SHP77 (cell line): ENCODE results near the gene ASCC1.

Source experiments
- DNase-seq, 2 experiments: peaks; one replicate each; lab custom pipeline; 2025; lab: John Stamatoyannopoulos, UW

ASCC1 gene

DNA sequence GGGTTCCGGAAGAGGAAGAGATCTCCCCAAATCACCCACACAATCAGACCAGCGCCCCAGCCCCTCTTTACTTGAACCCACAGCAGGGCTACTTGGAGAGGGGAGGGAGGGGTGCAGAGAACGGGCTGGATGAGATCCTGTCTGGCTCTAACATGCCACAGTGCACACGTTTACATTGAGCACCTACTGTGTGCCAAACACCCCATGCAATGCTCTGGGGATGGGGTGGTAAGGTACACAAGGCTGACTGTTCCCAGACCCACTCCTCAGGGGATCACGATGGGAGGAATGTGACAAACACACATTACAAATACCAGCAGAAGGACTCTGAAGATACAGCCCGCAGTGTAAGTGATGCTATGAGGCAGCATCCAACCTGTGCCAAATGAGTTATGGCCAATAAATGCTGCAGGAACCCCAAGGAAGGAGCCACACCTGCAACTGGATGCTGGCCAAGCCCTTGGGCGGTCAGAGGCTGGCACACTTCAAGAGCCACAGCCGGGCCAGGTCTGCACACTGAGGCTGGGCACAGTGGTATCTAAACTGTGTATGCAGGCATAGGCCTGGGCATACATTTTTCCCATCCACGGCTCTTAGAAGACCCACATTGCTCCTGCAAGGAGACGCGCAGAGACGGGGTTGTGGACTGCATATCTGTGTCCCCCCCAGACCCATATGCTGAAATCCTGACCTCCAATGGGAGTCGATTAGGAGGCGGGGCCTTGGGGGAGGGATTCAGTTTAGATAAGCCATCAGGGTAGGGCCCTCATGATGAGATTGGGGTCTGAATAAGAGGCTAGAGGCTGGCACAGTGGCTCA is 134.1 kb downstream of the ASCC1 start:
- DNase-seq: no peak

DNA sequence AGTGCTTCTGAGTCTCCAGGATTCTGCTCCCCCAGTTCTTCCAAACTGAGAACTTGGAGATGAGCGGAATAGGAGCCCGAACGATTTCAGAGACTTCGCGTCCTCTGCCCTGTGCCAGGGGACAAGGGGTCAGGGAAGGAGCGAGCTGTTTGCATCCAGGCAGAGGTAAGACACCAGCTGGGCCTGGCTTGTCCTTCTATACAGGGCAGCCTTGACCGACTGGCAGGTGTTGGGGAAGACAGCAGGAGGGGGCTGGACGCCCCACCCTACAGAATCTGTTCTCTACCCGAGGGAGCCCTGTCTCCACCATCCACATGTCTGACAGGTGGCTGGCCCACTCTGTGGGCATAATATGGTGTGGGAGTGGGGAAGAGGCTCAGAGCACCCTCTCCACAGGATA is 134.9 kb downstream of the ASCC1 start:
- no peak for DNase-seq

DNA sequence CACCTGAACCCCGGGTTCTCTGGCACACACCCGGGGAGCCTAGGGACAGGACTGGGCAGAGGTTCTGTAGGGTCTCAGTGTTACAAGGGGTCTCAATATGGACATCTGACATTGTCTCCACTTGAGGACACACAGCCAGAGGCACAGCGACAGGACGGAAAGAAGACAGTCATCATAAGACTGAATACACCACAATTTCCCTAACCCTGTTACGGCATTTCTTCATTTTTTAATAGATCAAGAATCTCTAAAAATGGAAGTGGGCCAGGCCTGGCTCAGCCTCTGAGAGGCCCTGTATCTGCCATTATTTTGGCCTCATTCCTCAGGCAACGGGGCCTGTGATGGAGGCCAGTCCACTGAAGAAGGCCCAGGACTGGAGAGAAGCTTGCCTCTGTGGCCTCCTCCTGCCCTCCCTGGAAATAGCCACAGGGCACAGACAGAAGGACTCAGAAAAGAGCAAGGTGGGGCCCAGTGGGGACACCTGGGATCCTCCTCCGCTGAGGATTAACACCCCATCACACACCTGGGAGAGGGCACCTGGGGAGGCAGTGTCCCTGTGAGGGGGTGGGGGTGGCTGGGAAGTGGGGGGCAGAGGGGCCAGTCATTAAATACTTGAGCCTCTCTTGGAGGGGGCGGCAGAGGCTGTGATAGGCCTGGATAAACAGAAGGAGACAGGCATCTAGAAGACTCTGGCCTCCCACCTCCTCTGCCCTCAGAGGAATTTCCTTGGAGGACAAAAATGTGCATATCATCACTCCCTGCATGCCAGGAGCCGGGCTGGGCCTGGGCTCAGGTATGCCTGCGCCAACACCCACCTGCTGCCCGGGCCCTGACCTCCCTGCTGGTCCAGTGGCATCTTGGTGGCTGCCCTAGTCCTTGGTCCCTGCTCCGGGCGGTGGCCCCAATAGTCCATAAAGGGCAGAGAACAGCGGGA is 135.8 kb downstream of the ASCC1 start:
- DNase-seq: no peak

DNA sequence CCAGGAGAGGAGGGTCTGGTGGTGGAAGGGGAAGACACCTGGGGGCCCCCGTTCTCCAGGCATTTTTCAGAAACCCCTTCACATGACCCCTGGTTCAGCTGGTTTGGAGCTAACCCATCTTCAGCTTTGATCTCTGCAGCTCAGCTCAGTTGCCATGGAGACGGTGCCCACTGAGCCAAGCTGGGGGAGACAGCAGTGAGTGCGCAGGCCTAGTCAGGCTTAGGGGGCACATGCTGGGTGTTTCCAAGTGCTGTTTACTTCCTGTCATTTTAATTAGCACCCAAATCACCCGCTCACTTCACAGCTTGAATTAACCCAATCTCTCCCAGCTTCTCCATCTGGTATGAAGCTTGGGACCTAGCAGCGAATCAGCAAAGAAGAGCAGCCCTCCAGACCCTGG is 136.7 kb downstream of the ASCC1 start:
- no peak for DNase-seq

DNA sequence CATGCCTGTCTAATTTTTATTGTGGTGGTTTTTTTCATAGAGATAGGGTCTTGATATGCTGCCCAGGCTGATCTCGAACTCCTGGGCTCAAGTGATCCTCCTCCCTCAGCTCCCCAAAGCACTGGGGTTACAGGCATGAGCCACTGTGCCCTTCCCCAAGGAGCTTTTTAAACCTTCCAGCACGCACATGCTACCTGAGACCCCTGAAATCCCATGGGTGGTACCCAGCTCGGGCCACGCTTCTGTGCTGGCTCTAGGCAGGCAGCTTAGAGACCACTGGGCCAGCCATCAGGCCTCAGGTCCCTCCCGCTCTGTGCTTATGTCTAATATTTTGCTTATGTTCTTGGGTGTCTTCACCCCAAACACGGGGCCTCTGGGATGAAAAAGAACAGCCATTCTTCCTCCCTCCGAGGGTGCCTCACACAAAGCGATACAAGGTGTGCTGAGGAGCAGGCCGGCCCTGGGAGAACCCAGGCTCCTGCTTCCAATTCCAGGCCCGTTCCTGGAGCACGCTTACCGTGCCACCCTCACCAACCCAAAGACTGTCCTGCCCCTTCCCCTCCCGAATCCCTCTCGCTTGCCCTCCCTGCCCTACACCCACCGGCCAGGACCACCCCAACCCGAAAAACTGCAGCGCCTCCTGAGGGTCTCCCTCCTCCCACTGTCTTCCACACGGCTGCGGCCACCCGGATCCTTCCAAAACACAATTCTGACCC is 138.6 kb downstream of the ASCC1 start:
- DNase-seq: no peak

DNA sequence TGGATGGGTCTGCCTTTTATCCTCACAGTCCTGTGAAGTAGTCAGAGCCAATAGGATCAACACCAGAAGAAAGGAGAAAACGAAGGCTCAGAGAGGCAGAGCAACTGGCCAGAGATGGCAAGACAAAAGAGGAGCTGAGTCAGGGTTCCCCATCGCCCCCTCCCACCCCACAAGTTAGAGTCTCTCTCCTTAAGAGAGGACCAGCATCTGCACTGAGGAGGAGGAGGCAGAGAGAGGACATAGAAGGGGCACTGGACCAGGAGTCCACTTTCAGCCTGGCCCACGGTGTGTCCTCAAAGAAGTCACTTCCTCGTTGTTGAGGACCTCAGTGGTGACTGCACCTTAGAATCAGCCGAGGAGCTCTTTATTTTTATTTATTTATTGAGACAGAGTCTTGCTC is 139.3 kb downstream of the ASCC1 start:
- DNase-seq: no peak

DNA sequence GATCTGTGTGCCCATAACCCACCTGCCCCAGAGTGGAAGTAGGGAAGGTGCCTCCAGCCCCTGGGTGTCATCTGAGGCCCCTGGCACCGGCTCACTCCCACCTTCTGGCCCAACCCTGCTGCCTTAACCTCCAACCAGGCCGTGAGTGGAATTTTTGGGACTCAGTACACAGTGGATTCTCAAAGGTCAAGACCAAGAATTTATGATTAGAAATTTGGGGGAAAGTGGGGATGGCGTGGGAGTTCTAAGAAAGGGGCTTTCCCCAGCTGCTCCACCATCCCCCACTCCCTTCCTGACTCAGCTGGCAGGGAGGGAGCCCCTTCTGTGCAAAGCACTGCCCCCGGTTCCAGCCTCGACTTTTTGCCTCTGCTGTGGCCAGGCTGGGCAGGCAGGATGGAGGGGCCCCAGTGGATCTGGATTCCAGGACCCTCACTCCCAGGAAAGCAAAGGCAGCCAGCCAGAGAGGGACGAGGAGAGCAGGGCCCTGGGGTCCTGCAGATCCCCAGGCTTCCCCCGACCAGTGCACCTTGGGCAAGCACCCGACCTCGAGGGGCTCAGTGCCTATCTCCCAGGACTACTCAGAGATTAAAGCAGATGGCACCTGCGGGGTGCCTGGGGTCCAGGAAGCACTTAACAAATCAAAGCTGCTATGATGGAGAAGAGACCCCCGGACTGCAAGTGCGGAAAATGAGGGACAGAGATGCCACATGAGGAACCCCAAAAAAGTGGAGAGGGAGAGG is 140.5 kb downstream of the ASCC1 start:
- DNase-seq: no peak

DNA sequence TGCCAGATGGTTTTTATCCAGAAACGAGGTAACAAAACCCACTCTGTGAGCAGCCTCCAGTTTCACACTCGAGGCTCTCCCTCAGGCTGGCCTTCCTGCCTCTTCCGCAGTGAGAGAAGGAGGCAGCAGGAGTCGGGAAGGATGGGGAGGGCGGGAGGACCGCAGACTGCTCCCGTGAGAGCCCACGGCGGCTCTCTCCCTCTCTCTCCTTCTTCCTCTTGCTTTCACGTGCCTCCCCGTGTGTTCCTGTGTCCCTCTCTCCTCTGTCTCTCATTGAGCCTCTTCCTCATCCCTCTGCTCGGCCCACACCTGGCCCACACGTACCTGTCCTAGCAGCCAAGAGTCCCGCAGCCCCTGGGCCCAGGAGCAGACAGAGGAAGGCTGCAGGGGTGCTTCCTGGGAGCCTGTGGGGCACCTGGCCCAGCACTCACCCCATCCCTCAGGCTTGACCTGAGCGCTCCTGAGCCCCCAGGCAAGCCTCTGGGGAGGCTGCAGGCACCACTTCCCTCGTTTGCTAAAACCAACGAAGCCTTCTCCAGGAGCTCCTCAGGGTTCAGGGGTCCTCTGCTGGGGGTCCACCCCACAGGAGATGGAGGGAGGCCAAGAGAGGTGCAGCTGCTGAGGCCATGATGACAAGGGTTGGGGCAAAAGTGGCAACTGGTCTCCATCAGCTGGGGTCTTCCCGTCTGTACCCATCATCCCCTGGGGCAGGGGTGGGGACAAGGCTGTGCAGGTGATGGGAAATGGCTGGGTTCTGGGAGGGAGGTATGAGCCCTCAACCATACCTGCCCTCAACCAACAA is 141.3 kb downstream of the ASCC1 start:
- no peak for DNase-seq

DNA sequence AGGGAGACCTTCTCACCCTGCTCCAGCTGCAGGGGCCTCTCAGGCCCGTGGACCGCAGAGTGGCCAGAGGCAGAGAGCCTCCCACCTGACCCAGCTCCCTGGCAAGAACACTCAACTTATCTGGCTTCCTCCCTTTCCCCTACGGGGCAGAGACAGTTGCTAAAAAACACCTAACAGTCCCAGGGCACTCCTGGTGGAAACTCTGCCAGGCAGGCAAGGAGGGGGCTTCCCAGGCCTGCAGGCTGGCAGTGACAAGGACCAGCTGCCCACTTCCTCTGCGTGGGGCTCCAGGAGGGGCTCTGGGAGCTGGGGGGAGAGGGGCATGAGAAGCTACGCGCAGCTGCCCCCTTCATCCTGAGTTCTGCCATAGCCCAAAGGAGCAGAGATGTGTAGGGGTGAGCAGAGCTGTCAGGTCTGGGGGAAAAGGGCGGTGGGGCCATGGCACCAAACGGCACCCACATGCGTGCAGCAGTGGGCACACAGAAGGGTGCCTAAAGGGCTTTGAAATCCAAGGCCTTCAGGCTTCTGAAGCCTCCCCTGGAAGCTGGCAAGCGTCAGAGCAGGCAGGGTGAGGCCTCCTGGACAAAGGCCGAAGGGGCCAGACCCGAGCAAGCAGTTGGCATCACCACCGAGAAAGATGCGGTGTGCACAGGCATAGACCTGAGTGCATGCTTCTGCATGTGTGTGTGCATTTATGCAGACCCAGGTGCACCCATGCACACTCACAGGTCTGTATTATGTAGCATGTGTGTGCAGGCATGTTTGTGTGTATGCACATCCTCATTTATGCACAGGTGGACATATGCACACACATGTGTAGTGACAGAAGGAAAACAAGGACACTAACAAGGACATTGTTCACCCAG is 142.1 kb downstream of the ASCC1 start:
- no peak for DNase-seq

DNA sequence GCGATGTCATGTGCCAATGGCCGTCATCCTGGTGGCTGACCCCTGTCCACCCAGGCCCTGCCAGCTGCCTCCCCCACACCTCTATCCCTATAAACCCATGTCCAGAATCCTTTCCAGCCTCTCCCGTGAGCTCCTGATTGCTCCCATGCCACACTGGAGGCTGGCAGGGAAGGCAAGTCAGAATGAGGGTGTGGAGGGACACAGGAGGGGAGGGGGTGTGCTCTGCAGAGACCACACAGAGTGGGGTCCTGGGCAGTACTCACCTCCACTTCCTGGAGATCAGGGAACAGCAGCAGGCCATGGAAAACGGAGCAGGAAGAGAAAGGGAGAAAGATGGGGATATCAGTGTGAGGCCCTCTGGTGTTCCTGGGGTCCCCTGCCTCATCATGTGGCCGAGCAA is 143.4 kb downstream of the ASCC1 start:
- no peak for DNase-seq

DNA sequence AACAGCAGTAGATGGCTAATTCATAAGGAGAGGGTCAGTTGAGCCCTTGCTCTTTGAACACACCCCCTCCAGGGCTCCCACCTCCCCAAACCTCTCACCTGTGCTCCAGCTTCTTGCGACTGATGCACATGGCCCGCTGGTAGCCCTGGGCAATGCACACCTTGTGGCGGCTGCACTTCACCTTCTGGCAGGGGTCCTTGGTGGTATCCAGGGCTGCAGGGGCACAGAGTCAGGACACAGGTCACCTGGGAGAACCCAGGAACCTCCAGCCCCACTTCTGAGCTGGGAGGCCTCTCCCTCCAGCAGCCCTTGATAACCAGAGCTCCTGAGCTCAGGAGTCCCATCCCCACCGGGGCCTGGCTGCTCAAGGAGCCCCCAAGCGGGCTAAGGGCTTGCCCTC is 144.0 kb downstream of the ASCC1 start:
- DNase-seq: no peak

DNA sequence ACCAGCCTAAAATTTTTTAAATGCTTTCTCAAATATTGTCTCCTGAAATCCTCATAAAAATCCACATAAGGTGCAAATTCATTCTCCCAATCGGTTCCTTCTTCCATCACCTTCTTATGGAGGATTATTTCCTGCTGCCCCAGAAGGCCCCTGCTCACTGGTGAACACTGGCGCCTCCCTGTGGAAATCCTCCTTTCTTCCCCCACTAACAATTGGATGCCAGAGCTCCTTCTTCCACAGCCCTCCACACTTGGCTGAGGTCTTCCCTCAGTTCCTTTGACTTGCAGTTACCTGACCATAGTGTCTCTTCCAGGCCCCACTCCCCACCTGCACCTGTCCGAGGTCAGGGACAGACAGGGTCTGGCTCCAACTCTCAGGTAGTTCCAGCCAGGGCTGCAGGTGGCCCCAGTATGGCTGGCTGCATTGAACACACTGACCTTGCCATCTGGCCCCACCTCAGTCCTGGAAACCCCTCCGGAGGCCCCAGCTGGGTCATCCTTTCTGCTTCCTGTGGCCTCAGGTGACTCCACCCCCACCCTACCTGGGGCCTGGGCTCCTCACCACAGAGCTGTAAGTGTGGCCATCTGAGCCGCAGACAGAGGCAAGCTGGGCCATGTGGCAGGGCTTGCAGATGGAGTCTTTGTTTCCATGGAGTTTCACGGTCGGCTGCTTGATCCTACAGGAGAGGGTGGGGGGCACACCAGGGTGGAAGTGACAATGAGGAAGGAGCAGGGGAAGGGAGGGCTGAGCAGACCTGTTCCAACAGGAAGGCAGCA is 146.1 kb downstream of the ASCC1 start:
- no peak for DNase-seq

DNA sequence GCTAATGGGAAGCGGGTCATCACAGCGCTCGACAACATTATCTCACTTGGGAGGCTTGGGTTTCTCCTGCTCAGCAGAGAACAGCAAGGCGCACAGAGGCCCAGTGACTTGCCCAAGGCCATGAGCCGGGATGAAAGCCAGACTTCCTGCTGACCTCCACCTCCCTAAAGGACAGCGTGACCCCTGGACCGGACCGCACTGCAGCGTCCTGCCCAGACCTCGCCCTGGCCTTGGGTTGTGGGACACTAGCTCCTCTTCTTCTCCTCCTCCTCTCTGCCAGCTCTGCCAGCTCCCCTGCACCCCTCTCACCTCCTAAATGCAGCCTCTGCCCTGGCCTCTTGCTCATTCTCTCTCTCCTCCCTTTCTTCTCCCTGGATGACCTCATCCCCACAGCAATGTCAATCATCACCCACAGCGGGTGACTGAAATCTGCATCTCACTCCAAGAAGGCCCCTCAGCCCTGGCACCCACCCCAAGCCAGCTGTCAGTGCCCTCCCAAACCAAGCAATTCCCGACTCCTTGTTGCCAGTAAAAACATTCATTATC is 147.1 kb downstream of the ASCC1 start:
- no peak for DNase-seq

DNA sequence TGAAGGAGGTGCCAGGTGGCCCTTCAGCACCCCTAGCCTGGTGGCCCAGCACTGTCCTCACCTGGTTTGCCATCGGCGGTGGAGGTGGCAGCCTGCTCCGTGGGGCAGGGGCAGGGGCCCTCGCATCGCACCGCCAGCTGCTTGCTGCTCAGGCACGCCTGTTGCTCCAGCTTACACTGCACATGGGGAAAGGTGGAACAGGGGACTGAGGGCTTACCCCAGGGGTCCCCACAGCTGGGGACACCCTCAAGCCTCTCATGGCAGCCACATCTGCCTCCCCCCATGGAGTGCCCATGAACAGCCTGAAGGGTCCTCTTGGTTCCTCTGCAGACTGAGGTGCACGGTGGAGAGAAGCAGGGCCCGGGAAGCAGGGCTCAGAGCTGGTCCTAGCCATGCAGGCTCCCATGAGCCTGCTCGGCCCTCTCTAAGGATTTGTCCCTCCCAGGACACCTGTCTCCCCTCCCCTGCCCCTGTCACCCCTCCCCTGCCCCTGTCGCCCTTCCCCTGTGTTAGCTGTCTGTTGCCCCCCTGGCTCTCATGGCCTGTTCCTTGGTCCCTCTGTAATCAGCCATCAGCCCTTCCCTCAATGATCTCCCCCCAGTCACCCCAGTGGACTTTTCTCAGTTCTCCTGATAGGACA is 147.8 kb downstream of the ASCC1 start:
- no peak for DNase-seq

DNA sequence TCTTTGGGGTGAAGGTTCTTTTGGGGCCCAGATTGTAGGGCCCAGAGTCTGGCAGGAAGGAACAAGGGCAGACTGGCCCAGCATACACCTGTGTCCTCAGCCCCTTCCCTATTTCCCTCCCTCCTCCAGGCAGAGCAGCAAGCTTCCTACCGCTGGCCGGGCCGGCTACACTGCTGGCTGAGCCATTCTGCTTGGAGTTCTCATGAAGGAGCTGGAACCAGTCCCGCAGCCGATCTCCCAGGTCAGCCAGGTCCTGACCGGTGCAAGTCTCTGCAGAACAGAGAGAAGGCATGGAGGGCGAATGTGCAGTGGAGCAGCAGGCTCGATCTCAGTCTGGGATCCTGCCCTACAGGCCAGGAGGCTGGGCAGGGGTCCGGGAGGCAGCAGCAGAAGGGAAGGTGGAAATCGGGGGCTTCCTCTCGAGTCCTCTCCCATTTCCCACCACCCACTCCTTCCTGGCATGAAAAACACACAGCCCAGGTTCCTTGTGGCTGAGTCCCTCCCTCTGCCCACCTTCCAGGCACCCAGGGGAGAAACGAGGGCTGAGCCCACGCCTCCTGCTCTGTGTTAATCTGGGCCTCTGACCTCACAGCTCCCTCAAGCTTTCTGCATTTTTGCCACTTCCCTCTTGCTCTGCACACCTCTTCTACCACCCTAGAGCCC is 148.5 kb downstream of the ASCC1 start:
- DNase-seq: no peak

DNA sequence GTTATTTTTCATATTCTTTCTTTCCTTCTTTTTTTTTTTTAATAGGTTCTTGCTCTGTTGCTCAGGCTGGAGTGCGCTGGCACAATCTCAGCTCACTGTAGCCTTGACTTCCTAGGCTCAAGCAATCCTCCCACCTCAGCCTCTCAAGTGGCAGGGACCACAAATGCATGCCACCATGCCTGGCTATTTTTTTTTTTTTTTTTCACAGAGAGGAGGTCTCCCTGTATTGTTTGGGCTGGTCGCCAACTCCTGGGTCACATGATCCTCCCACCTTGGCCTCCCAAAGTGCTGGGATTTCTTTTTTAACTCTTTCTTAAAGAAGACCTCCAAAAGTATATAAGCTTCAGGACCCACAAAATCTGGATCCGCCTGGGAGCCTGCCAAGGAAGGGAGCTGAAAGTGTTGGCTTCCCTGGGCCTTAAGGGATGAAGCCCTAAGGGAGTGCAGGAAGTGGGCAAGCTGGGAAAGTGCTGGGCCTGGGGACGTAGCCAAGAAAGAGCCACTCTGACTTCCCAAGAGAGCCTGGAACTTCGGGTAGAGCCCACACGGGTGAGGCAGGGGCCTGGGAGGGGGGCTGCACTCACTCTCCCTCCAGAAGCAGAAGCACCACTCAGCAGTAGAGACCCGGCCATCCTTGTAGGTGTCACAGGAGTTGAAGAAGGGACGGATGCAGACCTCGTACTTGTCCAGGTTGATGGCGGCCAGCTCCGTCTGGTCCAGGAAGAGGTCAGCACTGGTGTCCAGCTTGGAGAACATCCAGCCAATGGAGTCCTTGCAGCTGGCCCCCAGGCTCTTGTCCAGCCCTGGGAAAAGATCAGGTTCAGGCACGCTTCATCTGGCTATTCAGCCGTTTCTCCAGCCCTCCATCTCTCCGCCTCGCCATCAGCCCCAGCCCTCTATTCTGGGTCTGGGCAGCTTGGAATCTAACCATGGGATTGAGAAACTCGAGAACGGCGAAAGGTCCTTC is 149.5 kb downstream of the ASCC1 start:
- DNase-seq: no peak
